ENCODE data around the gene KRT5. TPM values are rescaled to one million over a fixed set of nuclear protein-coding genes. Genes with fewer than 3 reads are reported as not detected.

KRT5 gene
- total and polyA plus RNA-seq, 2 experiments from 2014 or later: not detected

DNA sequence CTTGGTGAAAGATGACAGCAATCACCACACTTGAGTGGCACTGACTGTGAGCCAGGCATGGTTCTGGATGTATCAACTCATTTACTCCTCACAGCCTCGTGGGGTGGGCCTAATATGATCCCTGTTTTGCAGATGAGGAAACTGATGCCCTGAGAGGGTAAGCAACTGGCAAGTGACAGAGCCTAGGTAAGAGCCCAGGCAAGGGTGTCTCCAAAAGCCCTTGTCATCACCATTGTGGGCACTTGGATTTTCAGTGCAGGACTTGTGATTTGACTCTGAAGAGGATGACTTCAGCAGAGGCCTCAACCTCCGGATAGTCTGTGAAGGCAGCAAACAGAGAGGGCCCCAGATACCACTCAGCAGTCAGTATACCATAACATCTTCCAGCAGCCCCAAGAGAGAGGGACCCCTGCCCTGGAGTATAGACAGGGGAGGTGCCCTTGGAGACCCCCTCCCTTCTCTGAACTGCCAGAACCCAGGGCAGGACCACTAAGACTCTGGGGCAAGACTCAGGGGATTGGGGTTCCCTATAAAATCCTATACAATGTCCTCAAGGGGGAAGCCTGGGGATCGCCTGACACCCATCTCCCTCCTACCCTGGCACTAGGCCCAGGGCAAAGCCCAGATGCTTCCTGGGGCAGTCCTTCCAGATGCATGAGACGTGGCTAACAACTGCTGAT is 7.1 kb upstream of the KRT5 start (continued):
- TF ChIP-seq, protein P1, sequence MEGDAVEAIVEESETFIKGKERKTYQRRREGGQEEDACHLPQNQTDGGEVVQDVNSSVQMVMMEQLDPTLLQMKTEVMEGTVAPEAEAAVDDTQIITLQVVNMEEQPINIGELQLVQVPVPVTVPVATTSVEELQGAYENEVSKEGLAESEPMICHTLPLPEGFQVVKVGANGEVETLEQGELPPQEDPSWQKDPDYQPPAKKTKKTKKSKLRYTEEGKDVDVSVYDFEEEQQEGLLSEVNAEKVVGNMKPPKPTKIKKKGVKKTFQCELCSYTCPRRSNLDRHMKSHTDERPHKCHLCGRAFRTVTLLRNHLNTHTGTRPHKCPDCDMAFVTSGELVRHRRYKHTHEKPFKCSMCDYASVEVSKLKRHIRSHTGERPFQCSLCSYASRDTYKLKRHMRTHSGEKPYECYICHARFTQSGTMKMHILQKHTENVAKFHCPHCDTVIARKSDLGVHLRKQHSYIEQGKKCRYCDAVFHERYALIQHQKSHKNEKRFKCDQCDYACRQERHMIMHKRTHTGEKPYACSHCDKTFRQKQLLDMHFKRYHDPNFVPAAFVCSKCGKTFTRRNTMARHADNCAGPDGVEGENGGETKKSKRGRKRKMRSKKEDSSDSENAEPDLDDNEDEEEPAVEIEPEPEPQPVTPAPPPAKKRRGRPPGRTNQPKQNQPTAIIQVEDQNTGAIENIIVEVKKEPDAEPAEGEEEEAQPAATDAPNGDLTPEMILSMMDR (conservative IDR thresholded peaks at IDR 0.05; ENCODE audit: low read depth in 2 of 2): no peak
- no peak for TF ChIP-seq STAT1 (IDR thresholded peaks at IDR 0.05; ENCODE audit: unreplicated experiment)
- no peak for TF ChIP-seq EZH2phosphoT487 (IDR thresholded peaks at IDR 0.05; ENCODE audit: unreplicated experiment)
- no peak for TF ChIP-seq POLR2AphosphoS5 (IDR thresholded peaks at IDR 0.05; ENCODE audit: low read depth)
- no peak for TF ChIP-seq NANOG (IDR thresholded peaks at IDR 0.05; ENCODE audit: borderline replicate concordance)

- Mint-ChIP-seq H3K4me3 (no peak overlapping the region), H3K27me3 (ENCODE audit: insufficient read depth, low read depth, poor library complexity) (peaks cover 8% of the 10 kb centered on the region), H3K9me3 (no peaks in the 10 kb centered on the region), H3K36me3 (ENCODE audit: low read depth) (no peaks in the 10 kb centered on the region), H3K4me1 (peaks cover 6% of the 10 kb centered on the region; the same call in 1 of the 3 replicates), H3K27ac (no peak overlapping the region; the same call in 1 of the 2 replicates)
- no peaks in the 10 kb centered on the region for H4K20me1 ChIP-seq (replicated peaks; ENCODE audit: insufficient read depth)
- no peak for ATAC-seq
- no peaks in the 10 kb centered on the region for H3K9me2 ChIP-seq (ENCODE audit: insufficient read depth)
- no peaks in the 10 kb centered on the region for H3K27me3 ChIP-seq (ENCODE audit: insufficient read depth)
- H3K36me3 ChIP-seq (ENCODE audit: insufficient read depth): no peaks in the 10 kb centered on the region
- no peak for DNase-seq (ENCODE audit: low spot score)
- H2AFZ ChIP-seq: no peak overlapping the region
- H3K4me2 ChIP-seq: no peak overlapping the region
- H3K79me2 ChIP-seq (replicated peaks; ENCODE audit: insufficient read depth): no peaks in the 10 kb centered on the region
- H3K4me3 ChIP-seq: no peak overlapping the region
- TF ChIP-seq ZNF114 (CRISPR knock-in tag; IDR thresholded peaks at IDR 0.05) (no peak), JUNB (IDR thresholded peaks at IDR 0.05; ENCODE audit: unreplicated experiment) (no peak), CREB1 (CRISPR knock-in tag; IDR thresholded peaks at IDR 0.05; ENCODE audit: low read depth) (no peak)
- TF ChIP-seq, protein P2, sequence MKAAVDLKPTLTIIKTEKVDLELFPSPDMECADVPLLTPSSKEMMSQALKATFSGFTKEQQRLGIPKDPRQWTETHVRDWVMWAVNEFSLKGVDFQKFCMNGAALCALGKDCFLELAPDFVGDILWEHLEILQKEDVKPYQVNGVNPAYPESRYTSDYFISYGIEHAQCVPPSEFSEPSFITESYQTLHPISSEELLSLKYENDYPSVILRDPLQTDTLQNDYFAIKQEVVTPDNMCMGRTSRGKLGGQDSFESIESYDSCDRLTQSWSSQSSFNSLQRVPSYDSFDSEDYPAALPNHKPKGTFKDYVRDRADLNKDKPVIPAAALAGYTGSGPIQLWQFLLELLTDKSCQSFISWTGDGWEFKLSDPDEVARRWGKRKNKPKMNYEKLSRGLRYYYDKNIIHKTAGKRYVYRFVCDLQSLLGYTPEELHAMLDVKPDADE (IDR thresholded peaks at IDR 0.05): no peak
- H3K4me1 ChIP-seq (ENCODE audit: insufficient read depth): no peaks in the 10 kb centered on the region
- H3K27ac ChIP-seq (ENCODE audit: low read depth): no peak overlapping the region
- no peaks in the 10 kb centered on the region for H3F3A ChIP-seq (replicated peaks; ENCODE audit: low read depth)
Observed at GRCh38 chr12:52526511-52526951, 6.3 kb upstream of the KRT5 start.

DNA sequence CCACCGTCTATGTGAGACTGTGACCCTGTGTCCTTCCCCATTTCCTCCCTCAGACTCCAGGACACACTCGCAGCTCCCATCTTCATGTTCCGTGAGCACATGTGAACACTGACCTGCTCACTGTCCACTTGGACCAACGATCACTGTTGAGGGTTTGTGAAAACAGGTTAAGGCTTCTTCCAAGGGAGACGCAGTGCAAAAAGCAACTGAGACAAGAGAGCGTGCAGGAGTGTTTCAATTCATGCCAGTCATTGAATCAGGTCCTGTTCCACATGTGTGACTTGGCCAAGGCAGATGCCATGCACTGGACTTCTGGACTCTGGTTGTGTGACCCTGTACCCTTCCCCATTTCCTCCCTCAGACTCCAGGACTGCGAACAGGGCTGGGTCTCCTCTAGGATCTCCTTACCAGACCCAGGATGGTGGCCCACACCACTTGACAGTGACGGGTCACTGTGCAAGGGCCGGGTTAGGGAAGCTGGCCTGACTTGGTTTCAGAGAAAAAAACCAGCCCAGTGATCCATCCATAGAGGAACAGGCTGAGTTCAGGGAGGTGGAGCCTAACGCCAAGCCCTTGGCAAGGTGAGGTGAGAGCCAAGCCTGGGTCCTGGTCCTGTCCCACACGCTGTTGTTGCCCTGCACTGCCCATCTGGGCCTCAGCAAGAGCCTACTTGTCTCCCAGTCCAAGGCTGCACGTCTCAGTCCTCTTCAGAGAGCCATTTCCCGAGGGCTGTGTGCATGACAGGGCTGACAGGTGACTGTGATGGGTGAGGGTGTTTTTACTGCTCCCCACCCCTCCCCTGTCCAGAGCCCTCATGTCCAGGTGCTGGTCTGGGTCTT is 5.7 kb upstream of the KRT5 start:
- no peaks in the 10 kb centered on the region for H3K9me2 ChIP-seq (ENCODE audit: insufficient read depth)
- Mint-ChIP-seq H3K4me1 (peaks cover 12% of the 10 kb centered on the region; the same call in 1 of the 3 replicates), H3K27me3 (ENCODE audit: insufficient read depth, low read depth, poor library complexity) (peaks cover 10% of the 10 kb centered on the region), H3K27ac (no peak overlapping the region), H3K36me3 (ENCODE audit: low read depth) (no peaks in the 10 kb centered on the region), H3K9me3 (no peaks in the 10 kb centered on the region), H3K4me3 (no peak overlapping the region)
- DNase-seq (ENCODE audit: low spot score): no peak
- H3K4me1 ChIP-seq (ENCODE audit: insufficient read depth): no peaks in the 10 kb centered on the region
- H4K20me1 ChIP-seq (replicated peaks; ENCODE audit: insufficient read depth): no peaks in the 10 kb centered on the region
- H3K27me3 ChIP-seq (ENCODE audit: insufficient read depth): no peaks in the 10 kb centered on the region
- H3K4me3 ChIP-seq: no peak overlapping the region
- H3K27ac ChIP-seq (ENCODE audit: low read depth): no peak overlapping the region
- no peaks in the 10 kb centered on the region for H3K36me3 ChIP-seq (ENCODE audit: insufficient read depth)
- no peaks in the 10 kb centered on the region for H3F3A ChIP-seq (replicated peaks; ENCODE audit: low read depth)
- no peak for TF ChIP-seq EZH2 (IDR thresholded peaks at IDR 0.05; ENCODE audit: low read depth, unreplicated experiment)
- TF ChIP-seq STAT1 (IDR thresholded peaks at IDR 0.05; ENCODE audit: unreplicated experiment): no peak
- TF ChIP-seq, protein P3, sequence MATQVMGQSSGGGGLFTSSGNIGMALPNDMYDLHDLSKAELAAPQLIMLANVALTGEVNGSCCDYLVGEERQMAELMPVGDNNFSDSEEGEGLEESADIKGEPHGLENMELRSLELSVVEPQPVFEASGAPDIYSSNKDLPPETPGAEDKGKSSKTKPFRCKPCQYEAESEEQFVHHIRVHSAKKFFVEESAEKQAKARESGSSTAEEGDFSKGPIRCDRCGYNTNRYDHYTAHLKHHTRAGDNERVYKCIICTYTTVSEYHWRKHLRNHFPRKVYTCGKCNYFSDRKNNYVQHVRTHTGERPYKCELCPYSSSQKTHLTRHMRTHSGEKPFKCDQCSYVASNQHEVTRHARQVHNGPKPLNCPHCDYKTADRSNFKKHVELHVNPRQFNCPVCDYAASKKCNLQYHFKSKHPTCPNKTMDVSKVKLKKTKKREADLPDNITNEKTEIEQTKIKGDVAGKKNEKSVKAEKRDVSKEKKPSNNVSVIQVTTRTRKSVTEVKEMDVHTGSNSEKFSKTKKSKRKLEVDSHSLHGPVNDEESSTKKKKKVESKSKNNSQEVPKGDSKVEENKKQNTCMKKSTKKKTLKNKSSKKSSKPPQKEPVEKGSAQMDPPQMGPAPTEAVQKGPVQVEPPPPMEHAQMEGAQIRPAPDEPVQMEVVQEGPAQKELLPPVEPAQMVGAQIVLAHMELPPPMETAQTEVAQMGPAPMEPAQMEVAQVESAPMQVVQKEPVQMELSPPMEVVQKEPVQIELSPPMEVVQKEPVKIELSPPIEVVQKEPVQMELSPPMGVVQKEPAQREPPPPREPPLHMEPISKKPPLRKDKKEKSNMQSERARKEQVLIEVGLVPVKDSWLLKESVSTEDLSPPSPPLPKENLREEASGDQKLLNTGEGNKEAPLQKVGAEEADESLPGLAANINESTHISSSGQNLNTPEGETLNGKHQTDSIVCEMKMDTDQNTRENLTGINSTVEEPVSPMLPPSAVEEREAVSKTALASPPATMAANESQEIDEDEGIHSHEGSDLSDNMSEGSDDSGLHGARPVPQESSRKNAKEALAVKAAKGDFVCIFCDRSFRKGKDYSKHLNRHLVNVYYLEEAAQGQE (IDR thresholded peaks at IDR 0.05; ENCODE audit: unreplicated experiment): no peak
- no peak for TF ChIP-seq NANOG (IDR thresholded peaks at IDR 0.05; ENCODE audit: borderline replicate concordance)
- no peak for TF ChIP-seq ZNF114 (CRISPR knock-in tag; IDR thresholded peaks at IDR 0.05)
- H3K4me2 ChIP-seq: no peak overlapping the region
- no peak for ATAC-seq
- H2AFZ ChIP-seq: no peak overlapping the region
- H3K79me2 ChIP-seq (replicated peaks; ENCODE audit: insufficient read depth): no peaks in the 10 kb centered on the region
